T-helper 1 cell treated with Interleukin-12 subunit alpha and Interleukin-12 subunit beta and Interleukin-4 antibody, amounts not matched to agents 30 μg/mL and 1 μg/mL, for 36 hours (primary cell): ENCODE results near the gene PEX14.

ENCODE experiments used
- H3K27ac Mint-ChIP-seq: one replicate; pipeline ENCODE4 v1.8.0; 2021; ENCODE audit warnings: mild to moderate bottlenecking, mixed read lengths
- H3K27me3 Mint-ChIP-seq: one replicate; pipeline ENCODE4 v1.8.0; 2021; ENCODE audit warnings: low read depth, mixed read lengths
- H3K36me3 Mint-ChIP-seq: one replicate; pipeline ENCODE4 v1.8.0; 2021; ENCODE audit warnings: low read depth, mixed read lengths
- H3K4me1 Mint-ChIP-seq: one replicate; pipeline ENCODE4 v1.8.0; 2021; ENCODE audit warnings: low read depth, mixed read lengths
- H3K4me3 Mint-ChIP-seq: one replicate; pipeline ENCODE4 v1.8.0; 2021; ENCODE audit warnings: mild to moderate bottlenecking, moderate library complexity, mixed read lengths
- H3K9me3 Mint-ChIP-seq: one replicate; pipeline ENCODE4 v1.8.0; 2021; ENCODE audit warnings: mixed read lengths

PEX14 gene

DNA sequence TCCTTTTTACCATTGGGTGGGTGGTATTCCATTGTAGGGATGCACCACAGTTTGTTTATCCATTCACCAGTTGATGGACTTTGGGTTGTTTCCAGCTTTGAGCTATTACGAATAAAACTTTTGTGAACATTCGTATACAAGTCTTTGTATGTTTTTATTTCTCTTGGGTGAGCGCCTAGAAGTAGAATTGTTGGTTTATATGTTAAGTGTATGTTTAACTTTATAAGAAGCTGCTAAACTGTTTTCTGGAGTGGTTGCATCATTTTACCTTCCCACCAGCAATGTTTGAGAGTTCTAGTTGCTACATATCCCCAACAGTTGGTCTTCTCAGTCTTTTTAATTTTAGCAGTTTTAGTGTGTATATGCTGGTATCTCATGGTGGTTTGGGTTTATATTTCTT is 132.5 kb downstream of the PEX14 start:
- Mint-ChIP-seq H3K9me3 (no peaks in the 10 kb centered on the region), H3K4me3 (no peak overlapping the region), H3K27me3 (no peaks in the 10 kb centered on the region)

GRCh38 chr1:10608690-10609089 is 133.9 kb downstream of the PEX14 start:
- no peaks in the 10 kb centered on the region for H3K36me3 Mint-ChIP-seq
- H3K27me3 Mint-ChIP-seq: no peaks in the 10 kb centered on the region
- no peaks in the 10 kb centered on the region for H3K4me1 Mint-ChIP-seq
- H3K27ac Mint-ChIP-seq: no peak overlapping the region
- H3K4me3 Mint-ChIP-seq: no peak overlapping the region
- H3K9me3 Mint-ChIP-seq: no peaks in the 10 kb centered on the region

More for the DNA sequence above, 132.5 kb downstream of the PEX14 start:
- Mint-ChIP-seq H3K4me1 (no peaks in the 10 kb centered on the region), H3K36me3 (peaks cover 1% of the 10 kb centered on the region), H3K27ac (no peak overlapping the region)

DNA sequence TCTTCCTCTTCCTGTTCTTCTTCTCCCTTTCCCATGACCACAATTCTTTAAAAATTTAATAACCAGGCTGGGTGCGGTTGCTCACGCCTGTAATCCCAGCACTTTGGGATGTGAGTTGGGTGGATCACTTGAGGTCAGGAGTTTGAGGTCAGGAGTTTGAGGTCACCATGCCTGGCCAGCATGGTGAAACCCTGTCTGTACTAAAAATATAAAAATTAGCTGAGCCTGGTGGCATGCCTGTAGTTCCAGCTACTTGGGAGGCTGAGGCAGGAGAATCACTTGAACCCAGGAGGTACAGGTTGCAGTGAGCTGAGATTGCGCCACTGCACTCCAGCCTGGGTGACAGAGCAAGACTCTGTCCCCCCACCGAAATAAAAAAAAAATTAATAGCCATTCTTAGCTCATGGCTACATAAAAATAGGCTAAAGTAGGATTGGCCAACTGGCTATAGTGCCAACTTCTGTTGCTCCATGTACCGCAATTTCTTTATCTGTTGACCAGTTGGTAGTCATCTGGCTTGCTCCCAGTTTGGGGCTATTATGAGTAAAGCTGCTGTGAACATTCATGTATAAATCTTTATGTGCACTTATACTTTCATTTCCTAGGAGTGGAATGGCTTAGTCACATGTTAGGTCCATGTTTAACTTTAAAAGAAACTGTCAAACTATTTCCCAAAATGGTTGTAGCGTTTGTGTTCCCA is 136.3 kb downstream of the PEX14 start:
- Mint-ChIP-seq H3K9me3 (no peaks in the 10 kb centered on the region), H3K27ac (no peak overlapping the region), H3K36me3 (no peaks in the 10 kb centered on the region), H3K27me3 (no peaks in the 10 kb centered on the region), H3K4me3 (no peak overlapping the region), H3K4me1 (peaks cover 4% of the 10 kb centered on the region)

DNA sequence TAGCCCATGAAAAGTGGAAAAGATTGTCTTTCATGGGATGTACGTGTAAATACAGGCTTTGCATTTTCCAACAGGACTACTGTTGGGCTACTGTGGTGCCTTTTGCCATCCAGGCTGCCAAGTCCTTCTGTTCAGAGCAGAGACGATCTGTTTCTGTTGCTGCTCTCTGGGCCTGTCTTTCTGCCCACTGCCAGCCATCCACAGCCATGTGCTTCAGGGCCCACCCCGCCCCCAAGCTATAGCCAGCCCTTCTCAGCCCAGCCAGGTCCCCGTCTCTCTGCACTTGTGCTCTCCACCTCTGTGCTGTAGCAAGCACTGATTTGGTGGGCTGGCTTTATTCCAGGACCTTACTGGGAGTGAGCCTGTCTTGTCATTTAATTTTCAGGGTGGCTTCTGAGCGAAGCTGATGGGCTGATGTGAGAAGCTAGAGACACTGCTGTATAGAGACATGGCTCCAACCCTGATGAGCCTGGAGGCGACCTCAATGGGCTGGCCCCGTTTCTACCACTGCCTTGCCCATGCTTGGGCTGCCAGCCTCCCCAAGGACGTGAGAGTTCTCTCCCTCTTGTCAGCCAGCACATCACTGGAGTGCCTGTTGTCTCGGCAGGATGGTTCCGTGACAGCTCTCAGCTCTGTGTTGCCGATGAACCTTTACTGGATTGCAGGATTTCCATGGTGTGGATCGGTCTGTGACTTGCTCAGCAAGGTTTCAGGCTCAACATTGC is 137.8 kb downstream of the PEX14 start:
- no peaks in the 10 kb centered on the region for H3K27me3 Mint-ChIP-seq
- H3K27ac Mint-ChIP-seq: no peak overlapping the region

DNA sequence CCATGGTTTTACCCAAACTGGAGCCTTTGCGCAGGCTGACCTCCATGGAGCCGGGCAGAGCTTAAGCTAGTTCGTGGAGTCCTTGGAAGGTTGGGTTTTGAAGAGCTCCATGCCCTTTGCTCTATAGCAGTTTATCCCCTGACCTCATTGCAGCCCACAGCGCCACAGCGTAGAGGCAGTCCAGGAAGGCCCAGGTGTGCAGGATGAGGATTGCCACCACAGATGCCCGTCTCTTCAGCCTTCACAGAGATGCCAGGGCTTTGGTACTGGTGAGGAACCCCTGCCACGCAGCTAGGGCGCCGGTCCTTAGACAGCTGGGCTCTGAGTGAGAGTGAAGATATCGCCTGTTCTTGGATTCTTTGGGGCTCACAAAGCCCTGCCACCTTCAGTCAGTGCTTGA is 138.6 kb downstream of the PEX14 start:
- Mint-ChIP-seq H3K4me1 (peaks cover 4% of the 10 kb centered on the region), H3K4me3 (no peak overlapping the region), H3K27me3 (no peaks in the 10 kb centered on the region), H3K9me3 (no peaks in the 10 kb centered on the region), H3K36me3 (no peaks in the 10 kb centered on the region), H3K27ac (no peak overlapping the region)

More for the DNA sequence above, 137.8 kb downstream of the PEX14 start:
- H3K36me3 Mint-ChIP-seq: no peaks in the 10 kb centered on the region
- H3K4me1 Mint-ChIP-seq: peaks cover 4% of the 10 kb centered on the region
- no peak overlapping the region for H3K4me3 Mint-ChIP-seq
- no peaks in the 10 kb centered on the region for H3K9me3 Mint-ChIP-seq

- no peak overlapping the region for H3K27ac Mint-ChIP-seq
- H3K4me1 Mint-ChIP-seq: peaks cover 4% of the 10 kb centered on the region
- no peaks in the 10 kb centered on the region for H3K36me3 Mint-ChIP-seq
- H3K9me3 Mint-ChIP-seq: no peaks in the 10 kb centered on the region
- H3K27me3 Mint-ChIP-seq: no peaks in the 10 kb centered on the region
- no peak overlapping the region for H3K4me3 Mint-ChIP-seq
Measured at GRCh38 chr1:10613861-10614260, 139.1 kb downstream of the PEX14 start.

- H3K4me3 Mint-ChIP-seq: no peak overlapping the region
Measured at GRCh38 chr1:10614377-10615225, 139.9 kb downstream of the PEX14 start.

DNA sequence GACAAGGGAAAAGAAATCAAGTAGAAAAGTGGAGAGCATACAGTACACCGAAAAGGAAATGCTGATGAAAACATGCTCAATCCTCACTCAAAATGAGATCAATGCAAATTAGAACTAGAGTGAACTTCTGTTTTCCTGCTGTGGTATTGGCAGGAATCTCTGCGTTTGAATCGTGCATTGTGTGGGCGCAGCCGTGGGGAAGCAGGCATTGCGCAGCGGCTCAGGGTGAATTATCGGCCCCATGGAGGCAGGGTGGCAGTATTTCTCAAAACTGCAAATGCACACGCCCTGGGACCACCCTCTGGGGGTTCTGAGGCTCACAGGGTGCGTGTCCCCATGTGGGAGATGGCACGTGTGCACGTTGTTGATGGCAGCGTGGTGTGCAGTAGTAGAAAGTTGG is 140.6 kb downstream of the PEX14 start:
- no peaks in the 10 kb centered on the region for H3K36me3 Mint-ChIP-seq
- no peak overlapping the region for H3K27ac Mint-ChIP-seq
- peaks cover 4% of the 10 kb centered on the region for H3K4me1 Mint-ChIP-seq
- H3K27me3 Mint-ChIP-seq: no peaks in the 10 kb centered on the region
- H3K9me3 Mint-ChIP-seq: no peaks in the 10 kb centered on the region
- H3K4me3 Mint-ChIP-seq: no peak overlapping the region

More at GRCh38 chr1:10614377-10615225, 139.9 kb downstream of the PEX14 start:
- Mint-ChIP-seq H3K4me1 (peaks cover 4% of the 10 kb centered on the region), H3K27ac (no peak overlapping the region), H3K36me3 (no peaks in the 10 kb centered on the region), H3K9me3 (no peaks in the 10 kb centered on the region), H3K27me3 (no peaks in the 10 kb centered on the region)

GRCh38 chr1:10615932-10616671 is 141.4 kb downstream of the PEX14 start:
- H3K27me3 Mint-ChIP-seq: no peaks in the 10 kb centered on the region
- H3K36me3 Mint-ChIP-seq: no peaks in the 10 kb centered on the region
- peaks cover 4% of the 10 kb centered on the region for H3K4me1 Mint-ChIP-seq
- H3K4me3 Mint-ChIP-seq: no peak overlapping the region
- H3K27ac Mint-ChIP-seq: no peak overlapping the region
- H3K9me3 Mint-ChIP-seq: no peaks in the 10 kb centered on the region

- no peak overlapping the region for H3K4me3 Mint-ChIP-seq
- H3K27ac Mint-ChIP-seq: no peak overlapping the region
- H3K36me3 Mint-ChIP-seq: no peaks in the 10 kb centered on the region
- no peaks in the 10 kb centered on the region for H3K9me3 Mint-ChIP-seq
- H3K4me1 Mint-ChIP-seq: peaks cover 4% of the 10 kb centered on the region
- no peaks in the 10 kb centered on the region for H3K27me3 Mint-ChIP-seq
Measured at GRCh38 chr1:10616696-10617095, 141.9 kb downstream of the PEX14 start.

DNA sequence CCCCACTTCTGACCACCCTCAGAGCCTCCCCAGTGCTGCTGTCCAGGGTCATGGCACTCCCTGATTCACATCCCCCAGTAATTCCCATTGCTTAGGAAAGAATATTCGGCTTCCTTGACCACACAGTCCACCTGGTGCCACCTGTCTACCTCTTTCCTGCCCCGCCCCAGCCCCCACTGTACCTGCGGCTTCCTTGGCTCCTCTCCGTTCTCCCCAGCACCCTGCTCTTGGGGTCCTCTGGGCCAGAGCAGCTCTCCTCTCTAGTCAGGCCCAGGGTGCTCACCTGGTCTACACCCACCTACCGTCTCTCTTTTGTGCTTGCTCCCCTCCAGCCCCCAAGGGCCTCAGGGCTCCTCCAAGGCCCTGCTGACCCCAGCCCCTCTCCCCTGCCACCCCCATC is 142.6 kb downstream of the PEX14 start:
- Mint-ChIP-seq H3K4me3 (no peak overlapping the region), H3K9me3 (no peaks in the 10 kb centered on the region), H3K27me3 (no peaks in the 10 kb centered on the region), H3K4me1 (peaks cover 4% of the 10 kb centered on the region), H3K36me3 (no peaks in the 10 kb centered on the region), H3K27ac (no peak overlapping the region)

GRCh38 chr1:10617931-10618885 is 143.5 kb downstream of the PEX14 start:
- H3K4me1 Mint-ChIP-seq: peaks cover 4% of the 10 kb centered on the region

DNA sequence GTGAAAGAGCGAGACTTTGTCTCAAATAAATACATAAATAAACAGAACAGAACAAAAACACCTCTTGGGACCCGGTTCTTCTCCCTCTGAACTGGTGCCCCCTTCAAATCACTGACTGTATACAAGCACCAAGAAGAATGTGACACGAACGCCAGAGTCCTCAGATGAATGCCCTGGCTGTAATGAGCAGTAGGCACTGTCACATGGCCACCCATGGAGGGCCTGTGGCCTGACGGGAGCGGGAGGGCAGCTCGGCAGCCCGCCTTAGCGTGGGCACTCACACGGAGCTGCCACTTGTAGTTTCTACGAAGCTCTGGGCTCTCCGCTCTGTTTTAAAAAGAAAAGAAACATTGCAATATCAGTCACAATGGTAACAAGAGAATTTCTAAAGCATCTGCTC is 146.0 kb downstream of the PEX14 start:
- Mint-ChIP-seq H3K36me3 (no peaks in the 10 kb centered on the region), H3K27ac (no peak overlapping the region), H3K9me3 (no peaks in the 10 kb centered on the region), H3K27me3 (no peaks in the 10 kb centered on the region), H3K4me1 (no peaks in the 10 kb centered on the region), H3K4me3 (no peak overlapping the region)

More at GRCh38 chr1:10617931-10618885, 143.5 kb downstream of the PEX14 start:
- Mint-ChIP-seq H3K36me3 (no peaks in the 10 kb centered on the region), H3K27ac (no peak overlapping the region), H3K27me3 (no peaks in the 10 kb centered on the region), H3K4me3 (no peak overlapping the region), H3K9me3 (no peaks in the 10 kb centered on the region)
